HepG2 (cell line): ENCODE data around the gene AAMP. TPM values are rescaled to one million over a fixed set of nuclear protein-coding genes. Genes with fewer than 3 reads are reported as not detected.

Experiments
- ATAC-seq: fragments of 200-7000 bp; cut with Tn5 transposase; 3 replicates; pipeline ENCODE4 v1.9.1; 2020; ENCODE audit warnings: mild to moderate bottlenecking, moderate library complexity
- BruUV-seq: library from RNA; stranded (reverse); fragments of 400-500 nt; replicated peaks from 2 replicates; lab custom pipeline; 2021; lab: Mats Ljungman, UMichigan
- CTCF ChIA-PET: fragments of 300-600 bp; formaldehyde crosslinking; extraction: SDS; loops from one replicate; lab custom pipeline; 2021; ENCODE audit warnings: low total read pairs, inconsistent platforms, low intra/inter-chr PET ratio; lab: Yijun Ruan, JAX
- POLR2A ChIA-PET: fragments of 350-600 bp; sonication (Branson Sonifier 250); formaldehyde crosslinking; loops from one replicate; lab custom pipeline; 2020; ENCODE audit warnings: antibody characterized with exemption, inconsistent platforms; lab: Yijun Ruan, JAX
- DNase-seq: peaks from one replicate; pipeline ENCODE4 v3.0.0-alpha.2; 2015; ENCODE audit warnings: low spot score
- FAIRE-seq: peaks from 3 replicates; lab custom pipeline; 2011; peaks lifted over from hg19 to GRCh38; lab: Jason Lieb, UNC
- H2AFZ ChIP-seq: one replicate; pipeline ENCODE4 v1.6.1; 2011; ENCODE audit warnings: low read length, inconsistent platforms
- H3K27ac ChIP-seq: fragments of 300-600 bp; 3 replicates; pipeline ENCODE4 v1.8.0; 2011; ENCODE audit warnings: mixed run types, mild to moderate bottlenecking, mixed read lengths, low read length, inconsistent platforms; ENCODE audit not compliant: insufficient read depth; ENCODE audit errors: extremely low read length
- H3K27me3 ChIP-seq, 2 experiments: fragments of 200-600 bp in 1 of 2; 2 replicates in 1 of 2; 3 replicates in 1 of 2; pipeline versions ENCODE4 v1.6.0 to v1.8.0; 2011; ENCODE audit warnings: low read length in 2 of 2, mild to moderate bottlenecking in 2 of 2, moderate library complexity in 2 of 2, inconsistent platforms in 1 of 2; ENCODE audit not compliant: insufficient read depth in 2 of 2, control insufficient read depth in 1 of 2
- H3K36me3 ChIP-seq, 2 experiments: fragments of 200-600 bp in 1 of 2; replicated peaks in 1 of 2; 2 replicates in 1 of 2; 3 replicates in 1 of 2; pipeline versions ENCODE4 v1.5.1 to v1.8.0; 2011; ENCODE audit warnings: low read length in 2 of 2, inconsistent platforms in 1 of 2; ENCODE audit not compliant: insufficient read depth in 2 of 2, control insufficient read depth in 1 of 2
- H3K4me1 ChIP-seq: 2 replicates; pipeline ENCODE4 v1.5.1; 2012; ENCODE audit warnings: low read length, inconsistent platforms; ENCODE audit not compliant: insufficient read depth
- H3K4me2 ChIP-seq: 2 replicates; pipeline ENCODE4 v1.6.0; 2011; ENCODE audit warnings: low read depth, low read length, inconsistent platforms
- H3K4me3 ChIP-seq, 3 experiments: fragments of 200-600 bp in 1 of 3; sonication (generic), shearing (Covaris generic) in 1 of 3; replicated peaks in 1 of 3; 2 replicates each; pipeline ENCODE4 v1.5.1; 2011 to 2016; ENCODE audit warnings: low read length in 3 of 3, inconsistent platforms in 2 of 3, low read depth in 2 of 3, mild to moderate bottlenecking in 2 of 3, control low read depth in 1 of 3, mixed read lengths in 1 of 3; ENCODE audit not compliant: insufficient read depth in 1 of 3
- H3K79me2 ChIP-seq: one replicate; pipeline ENCODE4 v1.6.1; 2011; ENCODE audit warnings: low read length, inconsistent platforms; ENCODE audit not compliant: insufficient read depth
- H3K9ac ChIP-seq: 2 replicates; pipeline ENCODE4 v1.6.0; 2011; ENCODE audit warnings: mild to moderate bottlenecking, low read depth, low read length, inconsistent platforms; ENCODE audit not compliant: insufficient read depth
- H3K9me3 ChIP-seq: 2 replicates; pipeline ENCODE4 v1.5.1; 2012; ENCODE audit warnings: mild to moderate bottlenecking, low read length
- H4K20me1 ChIP-seq: 2 replicates; pipeline ENCODE4 v1.6.0; 2011; ENCODE audit warnings: inconsistent platforms, mild to moderate bottlenecking, low read length, moderate library complexity; ENCODE audit not compliant: insufficient read depth
- PATZ1 ChIP-seq: sonication (generic); formaldehyde crosslinking; IDR thresholded peaks from 2 replicates; pipeline ENCODE4 v1.4.0; 2020; ENCODE audit warnings: missing genetic modification reagents
- SETDB1 ChIP-seq: sonication (generic); formaldehyde crosslinking; IDR thresholded peaks from 2 replicates; pipeline ENCODE4 v1.5.1; 2020; ENCODE audit warnings: missing genetic modification reagents, mild to moderate bottlenecking, borderline replicate concordance
- TFDP1 ChIP-seq: IDR thresholded peaks from 2 replicates; pipeline ENCODE4 v1.6.1; 2016; ENCODE audit warnings: missing compliant biosample characterization, missing genetic modification reagents, borderline replicate concordance
- ZBTB42 ChIP-seq: sonication (generic); formaldehyde crosslinking; IDR thresholded peaks from 2 replicates; pipeline ENCODE4 v1.5.0; 2020; ENCODE audit warnings: mild to moderate bottlenecking, missing genetic modification reagents
- ZNF598 ChIP-seq: sonication (generic); formaldehyde crosslinking; IDR thresholded peaks from 2 replicates; pipeline ENCODE4 v1.5.1; 2020; ENCODE audit warnings: mild to moderate bottlenecking, missing genetic modification reagents, borderline replicate concordance
- ZNF616 ChIP-seq: sonication (generic); formaldehyde crosslinking; IDR thresholded peaks from 2 replicates; pipeline ENCODE4 v1.5.0; 2020; ENCODE audit warnings: low read depth, mild to moderate bottlenecking, missing genetic modification reagents
- ZNF724P ChIP-seq: sonication (generic); formaldehyde crosslinking; IDR thresholded peaks from 2 replicates; pipeline ENCODE4 v1.8.0; 2022; ENCODE audit warnings: missing genetic modification reagents, borderline replicate concordance
- ZSCAN22 ChIP-seq: sonication (generic); formaldehyde crosslinking; IDR thresholded peaks from 2 replicates; pipeline ENCODE4 v1.4.0; 2020; ENCODE audit warnings: mild to moderate bottlenecking, missing genetic modification reagents
- WGBS: methylation state at CpG from one replicate; pipeline ENCODE4 v1.1.6; 2017; ENCODE audit warnings: low lambda C conversion rate; 5-methylcytosine and 5-hydroxymethylcytosine counted together
- in situ Hi-C: cut with HindIII; loops from 2 replicates; pipeline ENCODE4 v1.10.0; 2017; ENCODE audit warnings: low pct_unique_long_range_greater_than_20kb; ENCODE audit not compliant: extremely low pct_ligation_motif_present
- intact Hi-C: fragments of 100-400 bp; cut with micrococcal nuclease; formaldehyde crosslinking; loops from one replicate; pipeline ENCODE4 v1.10.0; 2022; ENCODE audit not compliant: unreplicated experiment
- polyA plus RNA-seq, 8 experiments: library from polyadenylated mRNA; depleted of rRNA in 3 of 8; stranded (reverse) in 7 of 8; unstranded in 1 of 8; fragments of >200 nt; fragmentation: Illumina TruSeq in 4 of 8; extraction: Trizol in 4 of 8; gene quantifications; 2 replicates each; pipeline versions ENCODE4 v1.2.1 to v1.2.3, GENCODE V29; 2011 to 2016; ENCODE audit warnings: low read depth in 4 of 8, missing spikeins in 1 of 8, mixed read lengths in 1 of 8; ENCODE audit not compliant: insufficient read depth in 1 of 8
- total RNA-seq, 5 experiments: library from RNA; depleted of rRNA; stranded (reverse); fragments of >200 nt; fragmentation: Illumina TruSeq; extraction: Trizol; gene quantifications; 2 replicates each; pipeline ENCODE4 v1.2.3, GENCODE V29; 2016; ENCODE audit warnings: low read depth in 1 of 5
- TF ChIP-seq, protein P1 (sequence below): sonication (generic); formaldehyde crosslinking; IDR thresholded peaks from 2 replicates; pipeline ENCODE4 v1.4.0; 2020; ENCODE audit warnings: missing genetic modification reagents
- TF ChIP-seq, protein P2 (sequence below): sonication (generic); formaldehyde crosslinking; IDR thresholded peaks from 2 replicates; pipeline ENCODE4 v1.5.1; 2020; ENCODE audit warnings: missing genetic modification reagents, mild to moderate bottlenecking, borderline replicate concordance

AAMP gene
- total and polyA plus RNA-seq, 2 of the 13 experiments (the other 11 are each of a cell fraction or from before 2014, with no cell fraction given): 110 to 186 TPM

DNA sequence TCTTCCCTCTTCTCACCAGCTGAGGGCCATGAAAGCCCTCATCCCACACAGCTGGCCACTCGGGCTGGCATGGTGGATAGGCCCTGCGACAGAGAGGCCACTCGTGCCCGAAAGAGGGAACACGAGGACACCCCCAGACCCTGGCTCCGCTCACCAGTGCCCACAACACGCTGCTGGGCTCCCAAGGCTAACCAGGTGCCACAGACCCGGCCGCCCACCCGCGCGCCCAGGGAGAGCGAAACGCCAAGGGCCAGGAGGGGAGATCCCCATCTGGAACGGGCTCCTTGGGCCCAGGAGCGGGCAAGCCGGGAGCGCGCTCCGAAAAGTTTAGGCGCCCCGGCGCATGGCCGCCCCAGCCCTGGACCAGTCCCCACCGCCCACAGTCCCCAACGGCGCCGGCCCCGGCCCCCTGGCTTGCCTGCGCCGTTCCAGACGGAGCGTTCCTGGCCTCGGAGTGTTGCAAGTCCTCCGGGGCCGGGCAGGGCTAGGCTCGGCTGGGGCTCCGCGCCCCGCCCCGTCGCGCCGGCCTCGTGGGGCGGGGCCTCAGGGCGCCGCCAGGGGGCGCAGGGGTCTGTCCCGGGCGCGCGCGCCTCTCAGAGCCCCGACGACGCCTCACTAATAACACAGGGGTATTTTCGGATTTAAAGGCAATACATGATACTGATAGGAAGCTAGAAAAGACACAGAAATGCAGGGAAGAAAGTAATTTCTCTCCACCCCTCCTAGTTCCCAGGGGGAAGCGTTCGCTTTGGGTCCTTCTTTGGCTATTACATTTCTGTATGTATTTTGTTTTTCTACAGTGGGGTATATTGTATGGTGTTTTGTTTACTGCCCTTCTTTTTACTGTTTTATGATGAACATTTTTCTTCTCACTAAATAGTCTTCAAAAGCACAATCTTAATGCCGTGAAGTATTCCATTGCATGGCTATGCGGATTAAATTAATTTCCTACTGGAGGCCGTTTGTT is 22.4 kb upstream of the AAMP start, which contains the start of gene TMBIM1:
Gene TMBIM1 (minus strand): TSS at position 456 of the 967 bp plus-strand sequence. CDS start 10,362 bp downstream, outside the sequence.
- Histone ChIP-seq H3K9ac (peak within 1 kb of the TSS; percentile 95), H3K4me2 (peak within 1 kb of the TSS; percentile 93), H3K4me1 (peaks cover 88% of the 10 kb centered on the region), H2AFZ (no peak within 1 kb of the TSS), H3K27ac (peak within 1 kb of the TSS; percentile 88), H4K20me1 (peaks cover 13% of the 10 kb centered on the region; the same call in 1 of the 2 replicates), H3K27me3 (no peaks in the 10 kb centered on the region; a peak in 1 of 5 replicates), H3K9me3 (no peaks in the 10 kb centered on the region), H3K79me2 (peaks cover 45% of the 10 kb centered on the region), H3K4me3 (peak within 1 kb of the TSS; percentile 83 to 99 (median 95)), H3K36me3 (no peaks in the 10 kb centered on the region)
- BruUV-seq: TSS peak; percentile 48
- intact Hi-C loops: loop anchor here (1.0 to 10.0 kb wide), 6 partner anchors 22 to 272 kb away; partner anchors contain the start of genes AAMP, CATIP, CNOT9 and PNKD
- whole genome bisulfite sequencing: 2% methylated on average over 37 of the region's 63 CpGs
- FAIRE-seq: no peak
- in situ Hi-C loops: loop anchor here (5.0 kb wide), 1 partner anchor 105 kb away; the partner anchor contains the start of gene CTDSP1
- DNase-seq: peak; percentile 72
- ChIA-PET POLR2A (interaction anchor here (0.5 to 8.5 kb wide), 19 partner anchors 9 to 367 kb away, joined by 3 to 110 read pairs (median 7); partner anchors contain the start of genes AAMP, BCS1L, CATIP and CTDSP1), CTCF (interaction anchor here (0.6 to 2.2 kb wide), 7 partner anchors 9 to 104 kb away, joined by 3 to 13 read pairs (median 6); partner anchors contain the start of gene CATIP)
- peak; percentile 84 for ATAC-seq
- TF ChIP-seq, protein P1, sequence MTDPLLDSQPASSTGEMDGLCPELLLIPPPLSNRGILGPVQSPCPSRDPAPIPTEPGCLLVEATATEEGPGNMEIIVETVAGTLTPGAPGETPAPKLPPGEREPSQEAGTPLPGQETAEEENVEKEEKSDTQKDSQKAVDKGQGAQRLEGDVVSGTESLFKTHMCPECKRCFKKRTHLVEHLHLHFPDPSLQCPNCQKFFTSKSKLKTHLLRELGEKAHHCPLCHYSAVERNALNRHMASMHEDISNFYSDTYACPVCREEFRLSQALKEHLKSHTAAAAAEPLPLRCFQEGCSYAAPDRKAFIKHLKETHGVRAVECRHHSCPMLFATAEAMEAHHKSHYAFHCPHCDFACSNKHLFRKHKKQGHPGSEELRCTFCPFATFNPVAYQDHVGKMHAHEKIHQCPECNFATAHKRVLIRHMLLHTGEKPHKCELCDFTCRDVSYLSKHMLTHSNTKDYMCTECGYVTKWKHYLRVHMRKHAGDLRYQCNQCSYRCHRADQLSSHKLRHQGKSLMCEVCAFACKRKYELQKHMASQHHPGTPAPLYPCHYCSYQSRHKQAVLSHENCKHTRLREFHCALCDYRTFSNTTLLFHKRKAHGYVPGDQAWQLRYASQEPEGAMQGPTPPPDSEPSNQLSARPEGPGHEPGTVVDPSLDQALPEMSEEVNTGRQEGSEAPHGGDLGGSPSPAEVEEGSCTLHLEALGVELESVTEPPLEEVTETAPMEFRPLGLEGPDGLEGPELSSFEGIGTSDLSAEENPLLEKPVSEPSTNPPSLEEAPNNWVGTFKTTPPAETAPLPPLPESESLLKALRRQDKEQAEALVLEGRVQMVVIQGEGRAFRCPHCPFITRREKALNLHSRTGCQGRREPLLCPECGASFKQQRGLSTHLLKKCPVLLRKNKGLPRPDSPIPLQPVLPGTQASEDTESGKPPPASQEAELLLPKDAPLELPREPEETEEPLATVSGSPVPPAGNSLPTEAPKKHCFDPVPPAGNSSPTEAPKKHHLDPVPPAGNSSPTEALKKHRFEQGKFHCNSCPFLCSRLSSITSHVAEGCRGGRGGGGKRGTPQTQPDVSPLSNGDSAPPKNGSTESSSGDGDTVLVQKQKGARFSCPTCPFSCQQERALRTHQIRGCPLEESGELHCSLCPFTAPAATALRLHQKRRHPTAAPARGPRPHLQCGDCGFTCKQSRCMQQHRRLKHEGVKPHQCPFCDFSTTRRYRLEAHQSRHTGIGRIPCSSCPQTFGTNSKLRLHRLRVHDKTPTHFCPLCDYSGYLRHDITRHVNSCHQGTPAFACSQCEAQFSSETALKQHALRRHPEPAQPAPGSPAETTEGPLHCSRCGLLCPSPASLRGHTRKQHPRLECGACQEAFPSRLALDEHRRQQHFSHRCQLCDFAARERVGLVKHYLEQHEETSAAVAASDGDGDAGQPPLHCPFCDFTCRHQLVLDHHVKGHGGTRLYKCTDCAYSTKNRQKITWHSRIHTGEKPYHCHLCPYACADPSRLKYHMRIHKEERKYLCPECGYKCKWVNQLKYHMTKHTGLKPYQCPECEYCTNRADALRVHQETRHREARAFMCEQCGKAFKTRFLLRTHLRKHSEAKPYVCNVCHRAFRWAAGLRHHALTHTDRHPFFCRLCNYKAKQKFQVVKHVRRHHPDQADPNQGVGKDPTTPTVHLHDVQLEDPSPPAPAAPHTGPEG (CRISPR knock-in tag): peak; percentile 48; the same call in 1 of the 2 replicates
- no peak; the same call in 1 of the 2 replicates for TF ChIP-seq ZBTB42 (CRISPR knock-in tag)
- TF ChIP-seq PATZ1: peak; percentile 75
- TF ChIP-seq SETDB1 (CRISPR knock-in tag): no peak
- peak; percentile 79 for TF ChIP-seq TFDP1 (CRISPR knock-in tag)
- TF ChIP-seq ZNF598: peak; percentile 76; the same call in 1 of the 2 replicates
- no peak for TF ChIP-seq ZNF724P (CRISPR knock-in tag)
- TF ChIP-seq ZSCAN22 (CRISPR knock-in tag): peak; percentile 69; the same call in 1 of the 2 replicates
- TF ChIP-seq, protein P2, sequence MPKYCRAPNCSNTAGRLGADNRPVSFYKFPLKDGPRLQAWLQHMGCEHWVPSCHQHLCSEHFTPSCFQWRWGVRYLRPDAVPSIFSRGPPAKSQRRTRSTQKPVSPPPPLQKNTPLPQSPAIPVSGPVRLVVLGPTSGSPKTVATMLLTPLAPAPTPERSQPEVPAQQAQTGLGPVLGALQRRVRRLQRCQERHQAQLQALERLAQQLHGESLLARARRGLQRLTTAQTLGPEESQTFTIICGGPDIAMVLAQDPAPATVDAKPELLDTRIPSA (CRISPR knock-in tag): no peak
- no peak for TF ChIP-seq ZNF616
